Islet precursor cell (in vitro differentiated cells): ENCODE data around the gene TAPBP.
"Not testable (repeated sequence)": the region's sequence is repeated elsewhere in the genome, so short reads cannot be mapped to it uniquely, and the experiment has no call there.

ENCODE experiments used
- DNase-seq: peaks from one replicate; pipeline ENCODE4 v3.0.0-alpha.2; 2018

TAPBP gene

GRCh38 chr6:33313709-33314514, at the start of gene TAPBP:
TAPBP (minus strand) TSS chr6:33314078; CDS start chr6:33314041, 37 bp downstream.
- peak; percentile 73 for DNase-seq

GRCh38 chr6:33363486-33363885, 49.6 kb upstream of the TAPBP start:
- DNase-seq: not testable (repeated sequence)

- DNase-seq: no peak
These were observed 45.5 kb upstream of the TAPBP start for GRCh38 chr6:33359331-33359730.

- not testable (repeated sequence) for DNase-seq
These were observed 43.4 kb upstream of the TAPBP start for GRCh38 chr6:33357160-33357871.

DNA sequence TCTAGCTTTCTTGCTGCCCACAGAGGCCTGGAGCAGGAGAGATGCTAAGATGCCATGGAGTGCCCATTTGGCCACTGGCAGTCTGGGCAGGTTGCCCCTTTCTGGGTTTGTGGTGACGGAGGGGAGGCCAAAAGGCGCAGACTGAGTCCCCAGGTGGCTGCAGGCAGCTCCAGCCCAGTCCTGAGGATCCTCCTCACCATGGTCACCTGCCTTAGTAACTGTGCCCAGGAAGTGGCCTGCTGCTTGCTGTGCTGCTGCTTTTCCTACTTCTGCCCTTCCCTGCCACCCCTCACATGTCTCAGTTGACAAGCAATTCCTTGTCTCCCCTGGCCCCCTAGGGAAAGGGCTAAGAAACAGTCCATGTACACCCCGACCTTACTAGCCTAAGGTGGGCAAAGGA, 42.4 kb upstream of the TAPBP start:
- DNase-seq: no peak

DNA sequence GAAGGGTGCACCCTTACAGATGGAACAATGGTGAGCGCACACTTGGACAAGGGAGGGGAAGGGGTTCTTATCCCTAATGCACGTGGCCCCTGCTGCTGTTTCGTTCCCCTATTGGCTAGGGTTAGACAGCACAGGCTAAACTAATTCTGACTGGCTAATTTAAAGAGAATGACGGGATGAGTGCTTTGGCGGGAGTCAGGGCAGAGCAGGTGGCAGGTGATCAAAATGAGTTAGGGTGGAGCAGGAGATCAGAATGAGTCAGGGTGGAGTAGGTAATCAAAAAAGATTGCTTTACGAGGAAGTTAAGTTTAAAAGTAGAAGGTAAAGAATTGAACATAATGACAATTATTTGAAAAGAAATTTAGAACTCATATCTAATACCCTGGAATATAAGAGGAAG, 42.0 kb upstream of the TAPBP start:
- not testable (repeated sequence) for DNase-seq

DNA sequence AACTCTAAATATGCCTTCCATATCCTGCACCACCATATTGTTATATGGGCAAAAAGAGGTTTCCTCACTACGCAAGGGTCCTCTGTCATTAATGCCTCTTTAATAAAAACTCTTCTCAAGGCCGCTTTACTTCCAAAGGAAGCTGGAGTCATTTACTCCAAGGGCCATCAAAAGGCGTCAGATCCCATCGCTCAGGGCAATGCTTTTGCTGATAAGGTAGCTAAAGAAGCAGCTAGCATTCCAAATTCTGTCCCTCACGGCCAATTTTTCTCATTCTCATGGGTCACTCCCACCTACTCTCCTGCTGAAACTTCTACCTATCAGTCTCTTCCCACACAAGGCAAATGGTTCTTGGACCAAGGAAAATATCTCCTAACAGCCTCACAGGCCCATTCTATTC, 33.9 kb upstream of the TAPBP start:
- DNase-seq: no peak

- not testable (repeated sequence) for DNase-seq
These were observed 33.1 kb upstream of the TAPBP start for GRCh38 chr6:33346972-33347371.

GRCh38 chr6:33344701-33345697, 31.1 kb upstream of the TAPBP start:
- DNase-seq: peak; percentile 93

GRCh38 chr6:33343953-33344611, 30.2 kb upstream of the TAPBP start:
- no peak for DNase-seq

DNA sequence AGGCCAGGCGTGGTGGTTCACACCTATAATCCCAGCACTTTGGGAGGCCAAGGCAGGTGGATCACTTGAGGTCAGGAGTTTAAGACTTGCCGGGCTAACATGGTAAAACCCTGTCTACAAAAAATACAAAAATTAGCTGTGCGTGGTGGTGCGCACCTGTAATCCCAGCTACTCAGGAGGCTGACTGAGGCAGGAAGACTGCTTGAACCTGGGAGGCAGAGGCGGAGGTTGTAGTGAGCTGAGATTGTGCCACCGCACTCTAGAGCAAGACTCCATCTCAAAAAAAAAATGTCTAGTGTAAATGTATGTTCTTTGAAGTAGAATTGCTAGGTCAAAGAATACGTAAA, 29.7 kb upstream of the TAPBP start:
- not testable (repeated sequence) for DNase-seq

DNA sequence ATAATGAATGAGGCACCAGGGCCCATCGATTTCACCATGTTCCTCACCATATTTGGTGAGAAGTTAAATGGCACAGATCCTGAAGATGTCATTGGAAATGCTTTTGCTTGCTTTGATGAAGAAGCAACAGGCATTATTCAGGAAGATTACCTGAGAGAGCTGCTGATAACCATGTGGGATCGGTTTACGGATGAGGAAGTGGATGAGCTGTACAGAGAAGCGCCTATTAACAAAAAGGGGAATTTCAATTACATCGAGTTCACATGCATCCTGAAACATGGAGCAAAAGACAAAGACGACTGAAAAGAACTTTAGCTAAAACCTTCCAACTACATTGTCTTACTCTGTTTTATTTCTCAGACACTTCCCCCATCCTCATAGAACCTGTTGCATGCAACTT, 25.3 kb upstream of the TAPBP start:
- no peak for DNase-seq

- no peak for DNase-seq
These were observed 22.6 kb upstream of the TAPBP start for GRCh38 chr6:33336495-33336894.

DNA sequence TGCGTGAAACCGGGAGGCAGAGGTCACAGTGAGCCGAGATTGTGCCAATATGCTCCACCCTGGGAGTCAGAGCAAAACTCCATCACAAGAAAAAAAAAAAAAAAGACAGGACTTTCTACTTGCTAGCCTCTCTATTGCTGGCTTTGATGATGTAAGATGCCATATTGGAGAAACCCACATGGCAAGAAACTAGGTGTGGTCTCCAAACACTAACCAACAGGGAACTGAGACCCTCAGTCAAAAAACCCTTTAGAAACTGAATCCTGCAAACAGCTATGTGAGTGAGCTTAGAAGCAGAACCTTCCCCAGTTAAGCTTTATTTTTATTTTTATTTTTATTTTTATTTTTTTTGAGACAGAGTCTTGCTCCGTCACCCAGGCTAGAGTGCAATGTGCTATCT, 22.0 kb upstream of the TAPBP start:
- no peak for DNase-seq

- DNase-seq: no peak
These were observed 19.8 kb upstream of the TAPBP start for GRCh38 chr6:33333666-33334065.

DNA sequence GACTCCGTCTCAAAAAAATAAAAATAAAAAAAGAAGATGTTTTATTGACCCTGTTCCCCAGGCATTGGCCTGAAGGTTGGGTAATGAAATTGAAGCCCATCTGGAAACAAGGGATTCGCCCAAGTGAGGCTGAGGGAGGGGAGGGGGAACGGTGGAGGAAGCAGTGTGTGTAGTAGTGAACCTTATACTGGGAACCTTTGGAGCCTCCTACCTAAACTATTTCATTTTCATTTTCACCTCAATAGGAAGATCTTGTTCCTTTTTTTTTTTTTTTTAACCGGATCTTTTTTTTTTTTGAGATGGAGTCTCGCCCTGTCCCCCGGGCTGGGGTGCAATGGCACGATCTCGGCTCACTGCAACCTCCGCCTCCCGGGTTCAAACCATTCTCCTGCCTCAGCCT, 16.9 kb upstream of the TAPBP start:
- no peak for DNase-seq

GRCh38 chr6:33329058-33329457, 15.2 kb upstream of the TAPBP start:
- no peak for DNase-seq

DNA sequence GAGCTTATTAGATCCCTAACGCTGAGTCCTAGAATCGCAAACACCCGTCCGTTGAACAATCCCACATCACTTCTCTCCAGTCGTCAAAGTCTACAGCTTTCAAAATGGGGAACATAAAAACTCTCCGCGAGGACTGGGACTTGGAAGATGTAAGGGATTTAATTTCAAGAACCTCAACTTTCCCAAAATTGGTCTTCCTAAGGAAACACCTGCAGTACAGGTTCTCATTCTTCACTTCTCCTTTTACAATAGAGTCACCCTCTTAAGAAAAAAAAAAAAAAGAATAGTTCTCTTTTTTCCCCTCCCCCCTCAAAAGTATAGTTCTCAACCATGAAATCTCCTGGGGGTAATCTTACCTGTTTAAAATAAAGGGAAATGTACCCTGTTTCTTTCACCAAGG, 10.2 kb upstream of the TAPBP start:
- DNase-seq: no peak

DNA sequence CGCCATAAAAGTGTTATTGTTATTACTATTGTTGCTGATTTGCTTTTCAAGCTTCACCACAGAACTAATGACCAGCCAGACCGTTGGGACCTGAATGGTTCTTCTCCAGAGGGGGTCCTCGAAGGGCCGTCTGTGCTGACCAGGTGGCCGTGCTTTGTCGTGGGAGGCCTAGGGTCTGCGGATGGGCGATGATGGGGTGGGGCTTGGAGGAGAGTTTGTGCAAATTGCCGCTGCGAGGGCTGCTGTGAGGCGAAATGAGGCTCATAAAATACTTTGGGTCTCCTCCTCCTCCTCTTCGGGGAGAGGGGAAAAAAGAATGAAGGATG, 9.7 kb upstream of the TAPBP start:
- DNase-seq: no peak

DNA sequence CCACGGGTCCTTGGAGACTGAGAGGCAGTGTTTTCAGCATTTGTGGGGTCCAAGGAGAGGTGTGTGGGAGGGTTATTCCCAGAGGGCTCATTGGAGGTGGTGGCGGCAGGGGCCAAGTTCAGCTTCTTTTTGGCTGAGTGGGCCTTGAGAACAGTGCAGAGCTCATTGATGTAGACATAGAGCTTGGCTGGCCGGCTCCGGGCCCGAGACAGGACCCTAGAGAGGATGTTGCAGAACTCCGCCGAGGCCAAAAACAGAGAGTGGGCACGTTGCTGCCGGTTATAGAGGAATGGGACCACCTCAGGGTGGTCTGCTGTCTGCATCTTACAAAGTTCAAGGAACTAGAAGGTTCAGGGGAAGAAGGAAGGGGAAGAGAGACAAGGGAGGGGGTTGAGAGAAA, 7.3 kb upstream of the TAPBP start:
- DNase-seq: no peak

GRCh38 chr6:33320315-33321181, 6.7 kb upstream of the TAPBP start:
- no peak for DNase-seq

DNA sequence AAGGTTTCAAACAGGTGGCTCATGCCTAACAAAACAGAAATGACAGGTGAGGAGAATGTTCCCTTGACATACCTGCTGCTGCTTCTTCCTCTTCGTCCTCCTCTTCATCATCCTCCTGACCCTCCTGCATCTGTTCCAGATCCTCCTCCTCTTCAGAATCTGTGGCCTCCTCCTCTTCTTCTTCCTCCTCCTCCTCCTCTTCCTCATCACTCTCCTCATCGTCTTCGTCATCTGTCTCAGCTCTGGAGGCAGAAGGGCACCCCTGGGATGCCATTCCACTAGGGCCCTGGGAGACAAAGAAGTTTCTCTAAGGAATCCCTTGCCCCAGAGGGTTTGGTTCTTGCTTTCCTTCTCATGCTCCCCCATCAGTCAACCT, 6.0 kb upstream of the TAPBP start:
- no peak for DNase-seq
